SU-DHL-6 (cell line): Measurements from ENCODE around the gene EDIL3.

Source experiments
- CTCF ChIP-seq: fragments of 200-600 bp; sonication (generic); IDR thresholded peaks from one replicate; pipeline ENCODE4 v1.5.1; 2017; ENCODE audit warnings: antibody characterized with exemption, mild to moderate bottlenecking, low read length, moderate library complexity; ENCODE audit not compliant: insufficient read depth, poor library complexity, severe bottlenecking
- EZH2phosphoT487 ChIP-seq: fragments of 200-600 bp; sonication (generic), shearing (Covaris generic); conservative IDR thresholded peaks from 2 replicates; pipeline ENCODE4 v1.6.1; 2018; ENCODE audit warnings: mild to moderate bottlenecking, antibody characterized with exemption, low read length, moderate library complexity, mixed read lengths

- no peak for TF ChIP-seq CTCF
- TF ChIP-seq EZH2phosphoT487 = no peak
These were observed 41.5 kb downstream of the EDIL3 start for GRCh38 chr5:84343171-84343570.
